22Rv1 (cell line): ENCODE data around the gene COL23A1.

ENCODE experiments used
- ZFX ChIP-seq: fragments of 450-650 bp; IDR thresholded peaks from 2 replicates; pipeline ENCODE4 v1.6.1; 2017; ENCODE audit warnings: antibody characterized with exemption, borderline replicate concordance
- TF ChIP-seq, protein P1 (sequence below): fragments of 450-650 bp; IDR thresholded peaks from 2 replicates; pipeline ENCODE4 v1.5.1; 2017; ENCODE audit warnings: mild to moderate bottlenecking

- TF ChIP-seq, protein P1, sequence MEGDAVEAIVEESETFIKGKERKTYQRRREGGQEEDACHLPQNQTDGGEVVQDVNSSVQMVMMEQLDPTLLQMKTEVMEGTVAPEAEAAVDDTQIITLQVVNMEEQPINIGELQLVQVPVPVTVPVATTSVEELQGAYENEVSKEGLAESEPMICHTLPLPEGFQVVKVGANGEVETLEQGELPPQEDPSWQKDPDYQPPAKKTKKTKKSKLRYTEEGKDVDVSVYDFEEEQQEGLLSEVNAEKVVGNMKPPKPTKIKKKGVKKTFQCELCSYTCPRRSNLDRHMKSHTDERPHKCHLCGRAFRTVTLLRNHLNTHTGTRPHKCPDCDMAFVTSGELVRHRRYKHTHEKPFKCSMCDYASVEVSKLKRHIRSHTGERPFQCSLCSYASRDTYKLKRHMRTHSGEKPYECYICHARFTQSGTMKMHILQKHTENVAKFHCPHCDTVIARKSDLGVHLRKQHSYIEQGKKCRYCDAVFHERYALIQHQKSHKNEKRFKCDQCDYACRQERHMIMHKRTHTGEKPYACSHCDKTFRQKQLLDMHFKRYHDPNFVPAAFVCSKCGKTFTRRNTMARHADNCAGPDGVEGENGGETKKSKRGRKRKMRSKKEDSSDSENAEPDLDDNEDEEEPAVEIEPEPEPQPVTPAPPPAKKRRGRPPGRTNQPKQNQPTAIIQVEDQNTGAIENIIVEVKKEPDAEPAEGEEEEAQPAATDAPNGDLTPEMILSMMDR: no peak
- TF ChIP-seq ZFX: no peak
Measured at GRCh38 chr5:178363501-178364325, 226.5 kb downstream of the COL23A1 start.
